Measurements from ENCODE around the gene NUTF2. TPM values are rescaled to one million over a fixed set of nuclear protein-coding genes. Genes with fewer than 3 reads are reported as not detected.

The NUTF2 gene
- total and polyA plus RNA-seq, 2 of the 8 experiments (the other 6 are each of a cell fraction or from before 2014, with no cell fraction given) = 219 to 377 TPM

DNA sequence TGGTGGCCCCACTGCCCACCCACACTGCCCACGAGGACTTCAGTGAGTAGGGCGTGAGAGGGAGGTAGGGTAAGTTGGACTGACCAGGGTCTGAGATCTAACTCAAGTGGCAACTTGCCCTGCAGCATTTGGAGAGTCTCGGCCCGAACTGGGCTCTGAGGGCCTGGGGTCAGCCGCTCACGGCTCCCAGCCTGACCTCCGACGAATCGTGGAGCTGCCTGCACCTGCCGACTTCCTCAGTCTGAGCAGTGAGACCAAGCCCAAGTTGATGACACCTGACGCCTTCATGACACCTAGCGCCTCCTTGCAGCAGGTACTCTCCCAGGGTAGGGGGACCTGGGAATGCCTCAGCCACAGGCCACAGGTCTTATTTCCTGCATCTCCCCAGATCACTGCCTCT lies 32.7 kb downstream of the NUTF2 start:
- WGBS, 2 experiments (ENCODE audit: extremely low coverage in 1 of 2, insufficient coverage in 1 of 2, insufficient read length in 1 of 2, insufficient replicate concordance in 2 of 2, low coverage in 1 of 2, low lambda C conversion rate in 2 of 2, missing lambda C conversion rate in 1 of 2) = 95% methylated on average over 12 of the region's 12 CpGs; no CpG with 5 or more reads in 1 of the 2 experiments
- H2BK15ac ChIP-seq (ENCODE audit: low read length) = no peak overlapping the region
- no peak overlapping the region for H4K91ac ChIP-seq (replicated peaks; ENCODE audit: insufficient read length, low read length)
- H2BK20ac ChIP-seq (ENCODE audit: low read length) = no peak overlapping the region
- no peak overlapping the region for H2BK12ac ChIP-seq (ENCODE audit: low read depth, low read length)
- no peak overlapping the region for H3K4ac ChIP-seq (replicated peaks; ENCODE audit: insufficient read length, low read depth, low read length)
- H3K9me3 ChIP-seq (ENCODE audit: insufficient read depth in 2 of 2, low read depth in 1 of 2, low read length in 1 of 2) = no peaks in the 10 kb centered on the region
- no peak overlapping the region for H3K4me2 ChIP-seq (ENCODE audit: insufficient read depth in 1 of 2, low read depth in 2 of 2, low read length in 2 of 2)
- H3K27ac ChIP-seq (ENCODE audit: low read depth, low read length) = no peak overlapping the region
- H4K20me1 ChIP-seq (replicated peaks in 1 of 2; ENCODE audit: control insufficient read depth in 1 of 2, insufficient read depth in 2 of 2, low read length in 2 of 2) = peaks cover 19% of the 10 kb centered on the region in 2 experiments
- DNase-seq (ENCODE audit: low read depth in 1 of 2, low spot score in 2 of 2) (no peak), FAIRE-seq (no peak)
- H3K4me3 ChIP-seq (ENCODE audit: extremely low read depth in 1 of 4, insufficient read depth in 2 of 4, low read depth in 3 of 4, low read length in 4 of 4) = no peak overlapping the region
- peaks cover 0 to 17% of the 10 kb centered on the region in 2 experiments; a peak in 2 of 4 replicates for H3K79me2 ChIP-seq (ENCODE audit: control insufficient read depth in 1 of 2, insufficient read depth in 2 of 2, low read length in 2 of 2)
- H2AK5ac ChIP-seq (ENCODE audit: low read depth, low read length) = no peak overlapping the region
- H2AFZ ChIP-seq (ENCODE audit: low read length) = no peak overlapping the region
- CTCF ChIA-PET (ENCODE audit: partially characterized antibody) = interaction anchor here (1.7 to 21.8 kb wide), 3 partner anchors 55 to 207 kb away, joined by 4 to 623 read pairs (median 6); partner anchors contain the start of genes CTRL, LCAT and PSMB10
- no peak overlapping the region for H2BK120ac ChIP-seq (replicated peaks; ENCODE audit: low read depth, low read length)
- no peak overlapping the region for H3K18ac ChIP-seq (ENCODE audit: extremely low read depth, low read length)
- no peak overlapping the region for H2BK5ac ChIP-seq (ENCODE audit: low read depth, low read length)
- POLR2A ChIA-PET (ENCODE audit: partially characterized antibody) = interaction anchor here (1.0 to 1.4 kb wide), 4 partner anchors 15 to 60 kb away, joined by 3 to 4 read pairs (median 3); no protein-coding TSS in a partner anchor
- no peaks in the 10 kb centered on the region for H3K23me2 ChIP-seq (ENCODE audit: low read depth, low read length)
- no peak for TF ChIP-seq RFX5 (IDR thresholded peaks at IDR 0.05; ENCODE audit: borderline replicate concordance, low read depth, low read length)
- TF ChIP-seq USF2 (IDR thresholded peaks at IDR 0.05; ENCODE audit: low read length) = no peak
- no peak for TF ChIP-seq JUN (IDR thresholded peaks at IDR 0.05; ENCODE audit: low read depth, low read length)
- TF ChIP-seq, protein P1, sequence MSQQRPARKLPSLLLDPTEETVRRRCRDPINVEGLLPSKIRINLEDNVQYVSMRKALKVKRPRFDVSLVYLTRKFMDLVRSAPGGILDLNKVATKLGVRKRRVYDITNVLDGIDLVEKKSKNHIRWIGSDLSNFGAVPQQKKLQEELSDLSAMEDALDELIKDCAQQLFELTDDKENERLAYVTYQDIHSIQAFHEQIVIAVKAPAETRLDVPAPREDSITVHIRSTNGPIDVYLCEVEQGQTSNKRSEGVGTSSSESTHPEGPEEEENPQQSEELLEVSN (IDR thresholded peaks at IDR 0.05) = no peak
- no peak for TF ChIP-seq ZNF274 (IDR thresholded peaks at IDR 0.05; ENCODE audit: borderline replicate concordance, extremely low read depth, low read length)
- TF ChIP-seq TCF12 (IDR thresholded peaks at IDR 0.05; ENCODE audit: low read depth, low read length) = no peak
- TF ChIP-seq NANOG (IDR thresholded peaks at IDR 0.05; ENCODE audit: insufficient read depth, low read depth, low read length, poor library complexity, severe bottlenecking) = no peak
- TF ChIP-seq POU5F1 (IDR thresholded peaks at IDR 0.05; ENCODE audit: low read depth, low read length) = no peak
- H4K8ac ChIP-seq (ENCODE audit: extremely low read depth, insufficient read depth, low read length) = no peak overlapping the region
- no peak overlapping the region for H3K56ac ChIP-seq (replicated peaks; ENCODE audit: insufficient read length, low read depth, low read length)
- H3K36me3 ChIP-seq (ENCODE audit: control insufficient read depth in 2 of 4, insufficient read depth in 4 of 4, low read length in 3 of 4) = peaks cover 34 to 60% (median 49%) of the 10 kb centered on the region in 4 experiments
- peaks cover 7% of the 10 kb centered on the region for H3K79me1 ChIP-seq (ENCODE audit: low read depth, low read length)
- H3K14ac ChIP-seq (ENCODE audit: insufficient read length) = no peak overlapping the region
- no peaks in the 10 kb centered on the region for H3K27me3 ChIP-seq (replicated peaks in 1 of 4; ENCODE audit: control insufficient read depth in 3 of 4, extremely low read depth in 1 of 4, insufficient read depth in 3 of 4, low read length in 3 of 4)
- peaks cover 0 to 3% (median 2%) of the 10 kb centered on the region in 4 experiments; a peak in 5 of 7 replicates for H3K4me1 ChIP-seq (replicated peaks in 1 of 4; ENCODE audit: control insufficient read depth in 3 of 4, insufficient read depth in 4 of 4, low read length in 3 of 4)
- no peak overlapping the region for H3K23ac ChIP-seq (ENCODE audit: insufficient read length)
- H4K5ac ChIP-seq (ENCODE audit: insufficient read length, low read depth, low read length) = no peak overlapping the region
- H3K9ac ChIP-seq (replicated peaks in 1 of 4; ENCODE audit: extremely low read depth in 1 of 4, low read depth in 3 of 4, low read length in 3 of 4) = no peak overlapping the region
